NCI-H510A (cell line): ENCODE data around the gene SLC1A2.

Experiments used
- DNase-seq: peaks from one replicate; lab custom pipeline; 2025; lab: John Stamatoyannopoulos, UW

SLC1A2 gene

DNA sequence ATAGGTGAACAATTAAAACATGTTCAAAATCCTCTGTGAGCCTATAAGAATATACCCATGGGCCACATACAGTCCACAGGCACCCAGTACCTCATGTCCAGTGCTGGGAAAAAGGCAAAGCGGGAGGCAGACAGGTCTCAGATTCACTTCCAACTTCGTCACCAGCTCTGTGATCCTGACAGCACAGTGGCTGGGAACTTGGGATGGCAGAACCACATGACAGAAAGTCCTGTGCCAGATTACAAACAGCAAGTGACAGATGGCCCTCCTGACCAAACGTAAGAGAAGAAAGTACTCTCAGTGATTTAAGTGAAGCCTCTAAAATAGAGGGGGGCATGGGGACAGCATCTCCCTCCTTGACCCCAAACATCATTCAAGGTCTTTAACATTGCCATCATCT is 5.8 kb downstream of the SLC1A2 start:
- DNase-seq = no peak

DNA sequence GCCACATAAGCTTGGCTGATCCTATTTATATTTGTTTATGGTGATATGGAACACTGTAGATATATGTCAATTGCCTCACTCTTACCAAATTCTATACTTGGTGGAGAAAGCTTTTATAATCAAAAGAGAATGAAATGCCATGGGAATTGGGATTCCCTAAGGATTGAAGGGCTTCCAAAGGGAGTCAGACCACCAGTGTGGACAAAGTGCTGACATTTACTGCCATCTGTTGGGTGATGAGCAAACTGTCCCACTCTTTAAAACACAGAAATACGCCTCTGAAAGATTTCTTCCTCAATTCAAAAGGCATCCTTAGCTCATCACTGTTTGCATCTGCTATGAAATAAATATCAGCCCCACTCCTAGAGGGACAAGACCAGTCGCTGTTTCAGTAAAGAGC is 7.1 kb downstream of the SLC1A2 start:
- no peak for DNase-seq

DNA sequence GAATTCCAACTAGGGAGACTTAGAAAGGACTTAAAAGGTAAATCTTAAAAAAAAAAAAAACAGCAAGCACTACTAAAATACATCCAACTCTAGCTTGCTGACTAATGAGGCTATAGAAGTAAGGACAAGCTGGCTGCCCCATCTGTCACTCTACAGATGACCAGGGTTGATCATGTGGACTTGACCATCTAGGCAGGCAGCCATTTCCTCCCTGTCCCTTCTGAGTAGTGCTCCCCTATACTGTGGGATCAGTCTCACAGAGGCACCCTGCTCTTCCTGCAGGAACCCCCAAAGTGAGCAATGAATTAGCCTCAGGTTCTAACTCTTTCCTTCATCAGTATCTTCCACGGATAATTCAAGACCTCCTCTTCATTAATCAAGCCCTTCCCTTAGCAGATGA is 12.3 kb downstream of the SLC1A2 start:
- DNase-seq = no peak

DNA sequence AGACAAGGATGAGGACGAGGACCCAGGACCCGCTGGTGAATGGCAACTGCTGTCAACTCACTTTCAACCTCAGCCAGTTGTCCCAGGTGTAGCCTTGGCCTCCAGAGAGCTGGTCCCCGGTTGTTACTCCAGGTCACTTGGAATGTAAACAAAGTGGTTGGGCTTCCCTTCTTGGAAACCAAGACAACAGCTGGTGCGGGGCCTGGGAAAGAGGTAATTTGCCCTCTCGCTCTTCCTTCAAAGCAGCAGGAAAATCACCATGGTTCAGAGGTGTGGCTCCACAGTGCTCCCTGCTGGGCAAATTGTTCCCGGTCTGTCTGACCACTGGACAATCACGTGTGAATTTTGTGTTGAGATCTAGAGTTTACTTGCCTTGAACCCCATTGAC is 15.0 kb downstream of the SLC1A2 start:
- DNase-seq = no peak

DNA sequence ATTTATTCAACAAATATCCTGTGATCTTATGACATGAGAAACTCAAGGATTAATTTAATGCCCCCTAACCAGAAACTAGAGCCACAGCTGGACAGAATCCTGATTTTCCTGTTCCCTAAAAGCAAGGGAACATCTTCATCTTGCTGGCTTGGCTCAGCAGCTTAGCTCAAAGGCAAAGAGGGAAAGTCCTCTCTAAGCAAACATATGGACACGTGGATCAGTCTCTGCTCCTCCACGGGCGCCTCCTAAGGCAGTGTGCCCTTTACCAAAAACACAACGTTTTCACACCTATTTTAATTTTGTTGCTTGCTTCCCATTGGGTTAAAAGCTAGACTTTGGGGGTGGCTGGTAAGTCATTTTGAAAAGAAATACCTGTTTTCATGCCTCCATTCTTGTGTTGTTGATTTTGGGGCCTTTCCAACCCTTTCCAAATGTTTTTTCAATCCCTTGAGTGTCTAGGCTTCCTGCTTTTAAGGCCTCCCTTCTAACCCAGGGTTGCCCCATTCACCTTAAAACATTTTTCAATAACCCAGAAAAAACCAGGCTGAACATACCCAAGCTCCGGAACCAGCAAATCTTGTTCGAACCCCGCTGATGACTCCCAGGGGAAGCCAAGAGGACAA is 15.5 kb downstream of the SLC1A2 start:
- DNase-seq = no peak

DNA sequence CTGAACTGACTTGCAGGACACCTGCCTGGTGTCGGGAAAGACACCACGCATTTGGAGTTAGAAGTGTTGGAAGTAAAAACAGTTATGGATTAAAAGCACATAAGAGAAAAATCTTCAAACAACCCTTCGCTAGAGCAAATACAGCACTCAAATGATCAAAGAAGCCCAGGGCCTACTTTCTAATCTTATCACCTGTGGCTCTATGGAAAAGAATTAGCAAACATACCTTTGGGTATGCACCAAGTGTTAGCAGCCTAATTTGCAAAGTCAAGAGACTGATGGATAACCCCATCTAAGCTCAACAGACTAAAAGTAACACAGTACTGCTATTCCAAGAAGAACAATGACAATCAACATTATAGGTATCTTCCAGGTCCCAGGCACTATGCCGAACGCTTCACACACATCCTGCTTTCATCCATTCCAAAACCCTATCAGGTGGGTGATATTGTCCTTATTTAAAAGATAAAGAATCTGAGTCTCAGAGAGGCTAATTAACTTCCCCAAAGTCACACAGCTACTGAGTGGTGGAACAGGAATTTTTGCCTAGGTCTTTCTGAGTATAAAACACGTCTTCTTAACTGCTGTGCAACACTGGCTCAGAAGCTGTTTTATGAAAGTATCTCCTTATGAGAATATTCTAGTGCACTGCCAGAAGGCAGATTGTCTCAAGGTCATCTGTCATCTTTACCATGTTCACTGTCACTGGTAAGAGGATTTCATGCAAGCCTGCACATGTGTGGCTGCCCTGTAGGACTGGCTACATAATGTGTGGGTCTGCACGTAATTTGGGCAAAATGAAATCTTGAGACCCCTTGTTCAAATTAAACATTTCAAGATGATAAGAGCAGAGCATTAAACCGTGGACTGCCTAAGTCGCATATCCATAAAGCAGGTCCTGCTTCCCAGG is 16.4 kb downstream of the SLC1A2 start:
- no peak for DNase-seq

DNA sequence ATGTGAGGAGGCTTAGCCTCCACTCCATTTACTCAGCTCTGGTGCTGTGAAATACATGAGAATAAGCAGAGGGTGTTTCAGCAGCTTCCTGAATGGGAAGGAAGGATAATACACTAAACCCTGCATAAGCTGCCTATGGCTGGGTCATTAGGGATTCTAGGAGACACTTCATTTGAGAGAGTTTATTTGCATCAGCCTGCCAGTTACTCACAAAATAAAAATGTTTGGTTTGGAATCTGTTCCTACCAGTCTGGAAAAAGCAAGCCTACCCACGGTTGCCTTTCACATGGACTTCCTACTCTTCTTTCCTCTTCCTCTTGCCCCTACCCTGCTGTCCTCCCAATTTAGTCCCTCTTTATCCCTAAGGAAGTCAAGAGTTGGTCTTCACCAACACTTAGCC is 20.5 kb downstream of the SLC1A2 start:
- DNase-seq = no peak

DNA sequence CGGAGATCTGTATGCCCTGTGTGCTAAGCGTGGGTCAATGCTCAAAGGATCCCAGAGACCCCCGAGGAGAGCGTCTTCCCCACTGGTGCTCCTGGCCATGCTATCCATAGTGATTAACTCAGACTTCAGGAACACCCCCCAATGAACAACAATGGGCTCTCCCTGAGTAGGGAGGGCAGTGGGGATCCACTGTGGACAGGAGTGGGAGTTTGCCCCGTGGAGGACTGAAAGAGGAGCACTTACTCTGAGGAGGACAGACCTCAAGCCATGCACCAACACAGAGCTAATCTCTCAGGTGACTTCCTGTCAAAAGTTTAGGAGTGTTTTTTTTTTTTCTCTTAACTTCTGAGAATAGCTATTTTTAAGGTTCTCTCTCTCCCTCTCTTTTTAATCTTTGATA is 24.4 kb downstream of the SLC1A2 start:
- no peak for DNase-seq

DNA sequence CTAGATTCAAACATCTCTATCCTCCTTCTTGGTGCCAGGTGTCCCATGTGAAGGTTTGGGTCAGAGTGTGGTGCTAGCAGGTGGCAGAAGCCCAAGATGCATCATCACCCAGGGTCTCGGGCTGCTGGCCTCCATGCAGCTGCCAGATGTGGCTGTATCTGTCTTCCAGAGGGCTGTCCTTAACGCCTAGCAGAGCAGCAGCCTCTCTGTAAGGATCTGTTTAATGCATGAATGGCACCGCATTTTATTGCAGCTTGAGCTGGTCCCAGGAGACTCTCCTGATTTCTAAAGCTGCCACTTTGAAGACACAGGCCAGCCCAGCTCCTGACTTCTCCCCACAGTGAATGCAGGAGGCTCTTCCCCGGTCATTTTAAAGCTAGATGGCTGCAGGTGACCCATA is 26.3 kb downstream of the SLC1A2 start:
- DNase-seq = no peak

DNA sequence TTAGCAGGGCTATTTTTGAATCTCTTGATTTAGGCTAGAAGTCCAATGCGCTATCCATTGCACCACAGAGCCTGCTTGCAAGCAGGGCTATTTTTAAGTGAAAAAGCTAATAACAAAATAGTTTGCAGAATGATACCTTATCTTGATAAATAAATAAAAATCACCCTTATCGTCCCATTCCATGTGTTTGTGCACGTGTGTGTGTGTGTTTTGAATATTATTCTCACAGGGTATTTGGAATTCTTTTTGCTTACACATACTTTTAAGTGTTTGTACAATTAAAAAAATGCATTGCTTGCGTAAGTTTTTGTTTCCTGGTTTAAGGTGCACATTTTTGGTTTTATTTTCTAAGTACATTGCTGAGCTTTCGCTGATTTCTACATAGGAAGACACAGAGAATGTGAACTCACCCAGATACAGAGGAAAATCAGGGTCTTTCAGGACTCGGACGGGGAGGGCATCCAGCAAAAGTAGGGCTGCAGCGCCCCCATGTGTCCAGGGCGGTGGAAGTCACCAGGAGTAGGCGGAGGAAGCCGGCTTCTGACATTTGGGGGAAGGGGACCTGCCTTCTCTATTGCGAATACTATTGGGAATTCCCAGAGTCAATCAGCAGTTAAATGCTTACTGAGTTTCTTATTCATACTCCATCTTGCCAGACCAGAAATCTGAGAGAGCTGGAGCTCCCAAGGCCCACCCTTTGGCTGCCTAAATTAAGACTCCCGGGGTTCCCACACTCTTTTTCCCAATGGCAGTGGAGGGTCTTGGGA is 27.3 kb downstream of the SLC1A2 start:
- DNase-seq = peak; percentile 19

DNA sequence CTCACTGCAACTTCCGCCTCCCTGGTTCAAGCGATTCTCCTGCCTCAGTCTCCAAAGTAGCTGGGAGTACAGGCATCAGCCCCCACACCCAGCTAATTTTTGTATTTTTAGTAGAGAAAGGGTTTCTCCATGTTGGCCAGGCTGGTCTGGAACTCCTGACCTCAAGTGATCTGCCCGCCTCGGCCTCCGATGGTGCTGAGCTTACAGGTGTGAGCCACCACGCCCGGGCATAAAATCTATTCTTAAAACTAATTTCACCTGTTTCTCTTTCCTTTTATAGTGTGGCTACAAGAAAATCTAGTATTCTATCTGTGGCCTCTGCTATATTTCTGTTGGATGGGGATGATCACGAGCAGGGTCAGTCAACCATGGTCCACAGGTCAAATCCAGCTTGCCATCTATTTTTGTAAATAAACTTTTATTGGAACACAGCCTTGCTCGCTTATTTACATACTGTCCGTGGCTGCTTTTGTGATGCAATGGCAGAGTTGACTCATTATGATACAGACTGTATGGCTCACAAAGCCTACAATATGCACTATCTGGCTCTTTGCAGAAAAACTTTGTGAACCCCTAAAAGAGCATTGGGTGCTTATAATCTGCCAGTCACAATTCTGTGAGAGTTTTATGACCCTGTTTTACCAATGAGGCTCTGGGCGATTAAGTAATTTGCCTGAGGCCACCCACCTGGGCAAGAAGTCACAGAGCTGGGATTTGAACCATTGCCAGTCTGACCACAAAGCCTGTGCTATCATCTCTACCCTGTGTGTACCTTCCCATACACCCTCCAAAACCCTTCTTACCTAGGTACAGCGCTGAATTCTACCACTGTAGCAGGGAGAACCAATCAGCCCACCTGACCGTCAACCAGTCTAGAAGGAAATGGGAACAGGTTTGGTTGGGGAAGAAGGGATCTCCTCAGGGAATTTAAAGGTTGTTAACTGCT is 28.3 kb downstream of the SLC1A2 start:
- DNase-seq = no peak

DNA sequence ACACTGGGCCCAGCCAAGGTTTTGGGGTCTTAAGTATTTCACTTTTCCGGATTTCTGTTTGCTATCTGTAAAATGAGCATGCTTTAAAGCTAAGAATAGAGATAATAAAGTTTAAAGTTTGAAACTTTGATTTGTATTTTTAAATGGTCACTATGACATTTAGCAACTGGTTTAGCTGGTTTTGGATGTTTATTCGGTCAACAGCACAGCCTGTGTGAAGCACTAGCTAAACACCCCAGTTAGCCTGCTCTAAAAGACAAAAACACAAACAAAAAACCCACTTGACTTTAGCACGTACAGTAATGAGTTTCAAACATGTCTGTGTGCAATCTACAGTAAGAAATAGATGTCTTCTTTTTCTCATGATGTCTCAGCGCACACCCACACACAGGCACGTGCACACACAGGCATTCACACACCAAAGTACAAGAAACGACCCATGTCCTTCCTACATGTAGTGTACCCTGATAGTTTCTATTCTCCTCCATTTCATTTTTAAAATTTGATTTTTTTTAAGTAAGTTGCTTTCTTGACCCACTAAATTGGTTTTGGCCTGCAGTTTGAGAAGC is 29.4 kb downstream of the SLC1A2 start:
- peak; percentile 10 for DNase-seq

DNA sequence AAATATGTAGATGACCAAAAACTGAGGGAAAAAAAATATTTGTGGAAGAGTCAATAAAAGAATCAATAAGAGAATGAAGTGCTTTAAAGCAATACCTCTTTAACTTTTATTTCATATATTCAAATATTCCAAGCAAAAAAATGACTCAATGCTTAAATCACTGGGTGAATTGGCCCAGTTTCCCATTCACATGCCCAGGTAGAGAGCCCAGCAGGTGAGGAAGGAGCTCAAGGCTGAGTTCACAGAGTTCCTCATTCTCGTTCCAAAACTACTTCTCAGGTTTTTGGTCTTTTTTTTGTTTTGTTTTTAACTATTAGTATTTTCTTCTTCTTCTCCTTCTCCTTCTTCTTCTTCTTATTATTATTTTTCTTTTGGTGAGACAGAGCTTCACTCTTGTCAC is 30.2 kb downstream of the SLC1A2 start:
- no peak for DNase-seq

DNA sequence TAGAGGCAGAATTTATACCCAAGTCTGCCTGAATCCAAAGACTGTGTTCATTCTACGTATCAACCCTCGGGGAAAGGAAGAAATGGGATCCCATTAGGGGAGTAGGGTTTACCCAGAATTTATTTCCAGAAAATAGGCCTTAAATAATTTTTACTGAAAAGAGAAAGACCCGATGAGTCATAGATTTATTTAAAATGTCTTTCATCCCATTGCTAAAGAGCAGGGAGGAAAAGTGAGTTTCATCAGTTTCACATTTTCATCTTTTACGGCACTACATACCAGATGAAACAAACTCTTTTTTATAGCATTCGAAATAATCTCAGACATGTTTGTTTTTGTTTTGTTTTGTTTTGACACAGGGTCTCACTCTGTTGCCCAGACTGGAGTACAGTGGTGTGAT is 31.3 kb downstream of the SLC1A2 start:
- DNase-seq = no peak

DNA sequence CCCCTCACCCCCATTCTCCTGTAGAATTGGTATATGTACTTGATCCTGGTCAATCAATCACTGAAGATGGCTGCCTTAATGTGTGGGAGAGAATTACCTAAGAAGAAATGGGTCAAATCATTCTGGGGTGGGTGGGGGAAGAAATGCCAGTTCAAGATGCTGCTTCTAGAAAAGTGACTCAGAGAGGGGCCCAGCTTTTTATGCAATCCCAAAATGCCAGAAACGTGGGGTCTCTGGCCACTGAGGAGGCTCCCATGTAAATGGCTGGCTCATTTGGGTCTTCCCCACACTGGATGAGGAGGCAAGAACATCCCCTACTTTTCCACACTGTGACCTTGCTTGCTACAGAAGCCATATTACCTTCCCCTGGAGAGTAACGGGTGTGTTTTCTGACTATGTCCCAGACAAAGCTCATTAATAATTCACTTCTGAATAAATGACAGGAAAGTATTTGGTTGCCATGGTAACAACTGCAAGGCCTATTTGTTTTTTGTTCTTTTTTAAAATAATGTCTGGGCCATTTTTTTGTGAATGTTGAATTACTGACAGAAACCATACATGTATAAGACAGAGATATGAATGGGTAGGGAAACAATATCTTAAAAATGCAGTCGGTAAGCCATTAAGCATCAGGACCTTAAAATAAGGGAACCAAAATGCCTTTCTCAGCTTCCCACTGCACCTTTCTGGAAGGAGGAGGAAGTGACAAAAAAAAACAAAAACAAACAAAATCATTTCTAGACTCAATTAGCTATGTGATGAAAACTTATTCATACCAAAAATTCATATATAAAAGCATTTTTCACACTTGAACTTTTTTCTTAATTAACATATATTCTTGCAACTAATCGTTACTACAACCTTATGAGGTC is 32.0 kb downstream of the SLC1A2 start:
- DNase-seq = no peak

DNA sequence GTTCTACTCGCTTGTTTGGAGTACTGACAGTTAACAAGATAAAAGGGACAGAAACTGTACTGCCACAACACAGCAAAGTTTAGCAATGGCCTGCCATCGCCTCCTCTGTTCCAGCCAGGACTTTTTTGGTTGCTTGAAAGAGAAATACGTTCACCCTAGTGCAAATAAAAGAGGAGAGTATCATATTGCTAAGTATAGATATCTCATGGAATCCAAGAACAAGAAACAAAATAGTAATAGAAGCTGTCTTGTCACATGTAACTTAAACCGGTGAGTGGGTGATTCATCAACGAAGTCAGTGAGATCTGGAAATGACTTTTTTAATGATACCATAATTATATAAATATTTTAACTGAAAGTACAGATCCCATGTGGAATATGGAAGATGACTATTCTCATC is 35.4 kb downstream of the SLC1A2 start:
- no peak for DNase-seq

DNA sequence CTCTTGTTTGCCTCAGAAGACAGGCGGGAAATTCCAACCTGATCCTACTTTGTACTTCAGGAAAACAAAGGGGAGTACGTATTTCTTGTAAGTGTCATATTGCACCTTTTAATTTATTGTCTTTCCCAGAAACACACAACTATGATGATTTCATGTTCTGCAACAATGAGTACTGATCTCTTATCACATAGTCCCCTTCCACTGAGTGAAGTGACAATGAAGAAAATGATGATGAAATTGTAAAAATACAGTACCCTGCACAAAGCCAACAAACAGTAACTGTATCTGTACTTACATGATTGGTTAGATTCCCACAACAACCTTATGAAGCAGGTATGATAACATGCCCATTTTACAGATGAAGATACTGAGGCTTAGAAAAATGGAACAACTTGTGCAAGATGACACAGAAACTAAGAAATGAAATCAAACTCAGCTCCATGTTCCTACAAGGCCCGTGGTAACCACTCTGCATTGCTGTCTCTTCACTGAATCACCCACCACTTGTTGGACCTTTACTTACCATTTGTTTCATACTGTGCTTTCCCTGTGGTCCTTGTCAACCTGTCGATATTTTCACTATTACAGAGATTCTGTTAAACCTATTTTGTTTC is 37.5 kb downstream of the SLC1A2 start:
- no peak for DNase-seq

DNA sequence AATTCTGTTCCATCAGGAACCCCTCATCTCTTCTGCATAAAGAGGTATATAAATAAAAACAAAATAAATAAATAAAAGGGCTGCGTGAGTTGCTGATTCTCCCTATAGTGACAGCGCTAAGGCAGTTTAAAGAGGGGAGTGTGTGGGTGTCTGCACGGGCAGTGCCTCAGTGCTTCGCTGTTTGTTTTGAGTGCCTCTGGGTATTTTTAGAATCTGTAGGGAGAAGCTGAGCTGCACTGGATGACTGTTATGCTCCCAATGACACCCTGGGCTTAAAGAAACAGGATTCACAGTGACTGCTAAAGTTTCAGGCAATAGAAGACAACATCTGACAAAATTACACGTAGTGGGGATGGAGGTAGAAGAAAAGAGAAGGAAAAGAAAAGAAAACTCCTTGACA is 38.8 kb downstream of the SLC1A2 start:
- DNase-seq = no peak

DNA sequence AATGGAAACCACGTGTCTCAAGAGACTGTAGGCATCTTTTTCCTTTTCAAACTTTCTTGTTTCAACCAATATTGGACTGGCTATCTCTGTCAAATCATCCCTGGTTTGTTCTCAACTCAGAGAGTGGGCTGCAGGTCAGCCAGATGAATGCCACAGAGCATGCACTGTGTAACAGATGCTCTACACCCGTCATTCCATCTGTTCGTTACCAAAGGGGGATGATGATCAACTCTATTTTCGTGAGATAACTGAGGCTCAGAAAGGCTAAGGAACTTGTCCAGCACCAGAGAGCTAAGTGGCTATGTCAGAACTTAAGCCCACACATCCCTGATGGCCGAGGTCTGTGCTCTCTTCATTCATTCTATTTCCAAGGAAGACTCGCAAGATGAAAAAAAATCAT is 42.1 kb downstream of the SLC1A2 start:
- no peak for DNase-seq

DNA sequence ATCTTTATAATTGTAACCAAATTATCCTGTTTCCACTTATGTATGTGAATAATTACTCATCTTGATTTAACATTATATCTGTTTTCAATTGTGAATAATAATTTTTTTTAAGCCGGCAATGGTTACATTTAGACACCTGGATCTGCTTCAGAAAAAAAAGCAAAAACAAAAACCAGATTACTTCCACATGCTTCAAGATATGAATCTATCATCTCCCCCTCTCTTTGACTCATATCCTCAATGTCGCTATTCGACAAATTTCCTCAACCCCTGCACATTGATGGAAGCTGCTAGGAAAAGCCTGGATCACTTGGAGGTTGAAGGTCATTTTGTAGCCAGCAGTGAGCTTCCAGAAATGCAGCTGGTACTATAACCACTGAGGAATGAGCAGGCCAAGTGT is 42.7 kb downstream of the SLC1A2 start:
- DNase-seq = no peak
